ENCODE data around the gene ARHGAP10.

The ARHGAP10 gene

DNA sequence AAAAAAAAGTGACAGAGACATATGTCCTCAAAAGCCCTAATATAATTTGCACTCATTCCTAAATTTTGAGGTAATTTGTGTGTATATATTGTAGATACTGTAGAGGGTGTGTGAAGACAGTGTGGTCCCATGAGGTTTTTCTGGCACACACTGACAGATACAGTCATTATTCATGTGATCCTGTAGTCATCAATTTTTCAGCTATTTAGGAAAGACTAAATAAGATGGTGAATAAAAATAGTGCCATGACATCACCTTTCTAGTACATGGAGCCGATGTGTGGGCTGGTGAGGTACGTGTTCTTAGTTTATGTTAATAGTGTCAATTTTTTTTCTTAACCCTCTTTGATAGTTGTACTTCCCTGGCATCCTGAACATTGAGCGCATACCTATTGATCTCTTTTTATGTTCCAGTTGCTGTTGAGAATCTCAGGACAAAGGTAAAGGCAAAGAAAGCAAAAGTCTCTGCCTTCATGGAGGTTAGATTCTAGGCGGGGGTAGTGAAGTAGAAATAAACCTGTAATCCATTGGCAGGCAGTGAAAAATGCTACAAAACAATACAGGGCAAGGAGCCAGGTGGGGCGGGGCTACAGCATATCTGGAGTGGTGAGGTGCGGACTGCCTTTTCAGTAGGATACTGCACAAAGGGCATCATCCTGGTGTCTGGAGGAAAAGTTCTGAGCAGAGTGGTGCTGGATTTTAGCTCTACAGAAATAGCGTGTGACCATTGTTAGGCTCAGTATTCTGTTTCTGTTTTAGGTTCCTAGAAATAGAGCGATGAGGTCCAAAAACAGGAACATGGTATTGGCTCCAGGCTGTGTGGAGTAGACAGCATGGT, 93.8 kb downstream of the ARHGAP10 start:
- no peak for DNase-seq (ENCODE audit: low read depth)

DNA sequence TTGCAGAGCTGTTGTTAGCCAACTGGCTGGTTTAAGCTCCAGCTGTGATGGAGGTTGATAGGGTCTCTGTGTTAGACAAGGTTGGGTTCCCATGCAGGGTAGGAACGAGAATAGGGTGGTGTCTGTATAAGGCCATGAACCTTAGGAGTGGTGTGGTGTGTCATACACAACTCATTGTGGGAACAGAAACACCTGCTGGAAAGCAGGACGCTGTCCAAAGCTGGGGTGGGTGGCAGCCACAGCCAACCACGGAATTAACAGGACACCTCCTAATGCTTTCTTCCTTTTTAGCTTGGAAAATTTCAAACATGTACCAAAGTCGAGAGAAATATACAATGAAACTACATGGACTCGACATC, 94.4 kb downstream of the ARHGAP10 start:
- no peak for DNase-seq (ENCODE audit: low read depth)

DNA sequence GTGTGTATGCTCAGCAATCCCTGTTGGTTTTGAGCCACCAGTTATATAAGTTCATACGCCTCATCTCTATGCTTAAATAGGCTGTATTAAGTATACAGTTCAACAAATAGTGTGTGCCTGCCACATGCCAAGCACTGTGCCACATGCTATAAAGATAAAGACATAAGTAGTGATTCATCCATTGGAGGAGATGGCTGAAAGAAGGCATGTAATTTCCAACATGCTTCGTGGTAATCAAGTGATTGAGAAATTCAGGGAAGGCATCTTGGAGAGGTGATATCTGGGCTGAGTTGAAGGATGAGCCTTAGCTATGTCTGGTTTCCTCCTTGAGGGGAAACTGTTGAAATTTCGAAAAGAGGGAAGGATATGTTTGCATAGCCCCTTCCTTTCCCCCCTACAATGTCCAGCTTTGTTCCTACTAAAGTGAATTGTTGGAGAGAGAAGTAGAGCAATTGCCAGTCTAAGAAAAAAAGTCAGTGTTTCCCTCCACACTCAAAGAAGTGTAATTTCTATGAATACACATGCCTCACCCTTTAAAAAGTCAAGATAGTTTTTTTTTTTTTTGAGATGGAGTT, 96.5 kb downstream of the ARHGAP10 start:
- peak; percentile 62 for DNase-seq (ENCODE audit: low read depth)

DNA sequence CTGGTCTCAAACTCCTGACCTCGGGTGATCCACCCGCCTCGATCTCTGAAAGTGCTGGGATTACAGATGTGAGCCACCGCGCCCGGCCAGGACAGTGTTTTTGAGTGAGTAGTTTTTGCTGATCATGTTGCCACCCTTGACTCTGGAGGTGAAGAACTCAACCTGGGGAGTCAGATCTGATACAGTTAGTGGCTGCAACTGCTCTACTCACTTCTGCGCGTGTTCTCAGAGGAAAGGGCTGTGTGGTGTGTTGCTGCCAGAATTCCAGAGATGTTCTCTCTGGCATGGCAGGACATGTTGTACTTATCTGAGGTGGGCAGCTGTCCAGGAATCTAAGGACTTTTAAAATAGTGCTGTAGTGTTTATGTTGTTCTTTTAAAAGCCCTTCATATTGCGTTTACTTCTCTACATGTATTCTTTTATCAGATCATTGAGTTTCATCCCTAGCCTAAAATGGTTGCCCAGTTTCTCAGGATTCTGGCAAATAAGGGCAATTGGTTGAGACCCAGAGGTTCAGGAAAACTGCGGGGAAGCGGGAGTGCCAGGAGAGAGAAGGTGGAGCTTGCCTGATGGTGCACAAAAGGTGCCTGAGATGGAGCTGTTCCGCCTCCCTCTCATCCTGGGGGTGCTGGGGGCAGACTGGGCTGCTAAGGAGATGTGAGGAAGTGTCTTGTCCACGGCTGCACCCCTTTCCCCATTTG, 97.7 kb downstream of the ARHGAP10 start:
- peak; percentile 87 for DNase-seq (ENCODE audit: low read depth)

DNA sequence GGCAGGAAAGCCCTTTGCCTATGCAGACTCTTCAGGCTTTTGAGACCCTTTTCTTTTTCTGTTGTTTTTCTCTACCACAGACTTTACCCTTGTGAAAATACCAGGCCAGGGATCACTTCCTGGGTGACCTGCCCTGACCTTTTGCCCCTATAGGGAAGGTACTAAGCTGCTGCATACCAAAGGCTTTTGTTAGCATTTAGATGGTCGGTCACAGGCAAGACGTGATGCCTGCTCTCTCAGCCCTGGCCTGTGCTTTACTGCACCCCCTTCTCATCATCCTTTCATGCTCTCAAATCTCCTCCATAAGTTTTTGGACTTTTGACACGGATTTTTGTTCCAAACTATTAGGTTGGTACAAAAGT, 98.2 kb downstream of the ARHGAP10 start:
- no peak for DNase-seq (ENCODE audit: low read depth)

DNA sequence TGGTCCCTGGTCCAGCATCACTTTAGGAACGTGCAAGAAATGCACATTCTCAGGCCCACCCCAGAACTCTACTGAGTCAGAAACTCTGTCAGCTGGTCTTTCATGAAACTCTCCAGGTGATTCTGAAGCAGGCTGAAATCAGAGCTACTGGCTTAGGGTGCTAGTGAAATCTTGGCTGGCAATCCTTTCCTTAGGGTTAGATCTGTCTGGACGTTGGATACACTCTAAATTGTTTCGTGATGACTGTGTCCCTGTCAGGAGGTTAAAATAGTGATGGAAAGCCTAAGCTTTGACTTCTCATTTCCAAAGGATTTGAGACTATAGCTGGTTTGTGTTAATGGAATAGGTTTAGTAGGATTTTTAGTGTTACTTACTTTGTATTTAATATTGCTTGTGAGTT, 99.1 kb downstream of the ARHGAP10 start:
- peak; percentile 84 for DNase-seq (ENCODE audit: low read depth)

DNA sequence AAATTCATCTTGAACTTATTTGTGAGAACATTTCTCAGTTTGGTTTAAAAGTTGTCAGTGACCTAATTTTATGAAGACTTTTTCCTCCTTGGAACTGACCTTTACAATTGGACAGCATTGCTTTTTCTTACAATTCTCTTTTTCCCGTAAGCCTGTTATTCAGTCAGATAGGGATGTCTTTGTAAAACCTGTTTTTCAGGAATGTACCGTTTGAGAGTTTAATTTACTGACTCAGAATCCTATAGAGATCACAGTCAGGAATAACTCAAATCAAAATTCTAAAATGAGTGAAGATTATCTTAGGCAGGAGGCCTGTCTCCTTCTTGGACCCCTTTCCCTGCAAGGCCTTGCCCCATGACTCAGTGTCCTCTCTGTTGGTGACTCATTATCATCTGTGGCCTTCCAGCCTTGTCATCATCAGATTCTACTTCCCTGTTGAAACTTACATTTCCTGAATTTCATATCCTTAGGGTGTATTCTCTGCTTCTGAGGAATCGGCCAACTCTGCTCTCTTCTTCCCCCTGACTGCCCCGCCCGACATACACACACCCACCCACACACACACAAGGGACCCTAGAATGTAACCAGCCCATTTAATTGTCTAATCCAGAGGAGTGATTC, 99.8 kb downstream of the ARHGAP10 start:
- peak; percentile 86 for DNase-seq (ENCODE audit: low read depth)

DNA sequence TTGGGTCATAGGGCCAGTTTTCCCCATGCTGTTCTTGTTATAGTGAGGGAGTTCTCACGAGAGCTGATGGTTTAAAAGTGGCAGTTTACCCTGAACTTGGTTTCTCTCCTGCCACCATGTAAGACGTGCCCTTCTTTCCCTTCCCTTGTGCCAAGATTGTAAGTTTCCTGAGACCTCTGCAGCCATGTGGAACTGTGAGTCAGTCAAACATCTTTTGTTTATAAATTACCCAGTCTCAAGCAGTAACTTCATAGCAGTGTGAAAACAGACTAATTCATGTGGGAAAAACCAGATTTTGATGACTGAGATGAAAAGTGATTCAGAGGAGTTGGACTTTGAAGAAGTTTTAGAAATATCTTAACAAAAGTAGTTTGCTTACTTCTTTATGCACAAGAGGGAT, 101.4 kb downstream of the ARHGAP10 start:
- peak; percentile 74 for DNase-seq (ENCODE audit: low read depth)

DNA sequence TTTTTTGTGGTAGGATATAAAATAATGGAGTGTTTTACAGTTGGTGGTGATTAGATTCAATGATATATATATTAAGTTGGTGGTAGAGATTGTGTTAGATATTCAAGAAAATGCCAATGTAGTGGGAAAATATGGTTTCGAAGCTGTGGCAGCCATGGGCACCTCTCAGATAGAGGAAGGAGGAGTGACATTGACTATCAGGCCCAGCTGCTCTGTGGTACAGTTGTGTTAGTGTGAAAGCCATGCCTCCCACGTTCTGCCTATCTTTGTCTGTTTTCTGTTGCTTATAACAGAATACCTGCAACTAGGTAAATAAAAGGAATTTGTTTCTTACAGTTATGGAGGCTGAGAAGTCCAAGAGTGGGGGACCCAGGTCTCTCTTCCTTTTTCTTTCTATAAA, 101.9 kb downstream of the ARHGAP10 start:
- no peak for DNase-seq (ENCODE audit: low read depth)

DNA sequence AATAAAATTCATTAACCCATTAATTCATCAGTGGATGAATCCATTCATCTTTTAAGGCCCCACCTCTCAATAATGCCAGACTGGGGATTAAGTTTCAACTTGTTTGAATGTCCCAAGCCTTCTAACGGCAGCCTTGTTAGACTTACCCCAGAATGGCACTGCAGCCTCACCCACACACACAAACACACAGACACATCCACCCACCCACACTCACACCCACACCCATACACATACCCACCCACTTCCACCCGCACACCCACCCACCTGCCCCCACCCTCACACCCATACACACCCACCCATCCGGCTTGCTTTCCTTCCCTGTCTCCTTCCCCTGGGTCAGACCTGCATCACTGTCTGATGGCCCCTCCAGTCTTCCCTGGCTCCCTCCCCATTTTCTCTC, 102.6 kb downstream of the ARHGAP10 start:
- no peak for DNase-seq (ENCODE audit: low read depth)

DNA sequence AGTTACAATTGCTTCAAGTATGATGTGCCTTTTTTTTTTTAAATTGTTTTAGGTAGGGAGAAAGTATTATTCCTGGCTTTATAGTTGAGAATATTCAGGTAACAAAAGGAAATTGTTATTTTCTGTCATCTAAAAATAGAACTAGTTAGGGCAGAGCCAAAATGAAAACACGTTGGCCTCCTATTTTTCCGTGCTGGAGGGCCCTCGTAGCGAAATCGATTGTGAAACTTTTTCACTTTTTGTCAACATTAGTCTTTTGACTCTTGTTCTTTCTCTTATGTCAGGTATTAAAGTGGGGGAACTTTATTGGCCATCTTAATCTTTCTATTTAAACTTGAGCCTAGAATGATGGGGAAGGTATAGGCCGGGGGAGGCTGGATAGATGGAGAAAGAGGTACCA, 104.9 kb downstream of the ARHGAP10 start:
- no peak for DNase-seq (ENCODE audit: low read depth)

DNA sequence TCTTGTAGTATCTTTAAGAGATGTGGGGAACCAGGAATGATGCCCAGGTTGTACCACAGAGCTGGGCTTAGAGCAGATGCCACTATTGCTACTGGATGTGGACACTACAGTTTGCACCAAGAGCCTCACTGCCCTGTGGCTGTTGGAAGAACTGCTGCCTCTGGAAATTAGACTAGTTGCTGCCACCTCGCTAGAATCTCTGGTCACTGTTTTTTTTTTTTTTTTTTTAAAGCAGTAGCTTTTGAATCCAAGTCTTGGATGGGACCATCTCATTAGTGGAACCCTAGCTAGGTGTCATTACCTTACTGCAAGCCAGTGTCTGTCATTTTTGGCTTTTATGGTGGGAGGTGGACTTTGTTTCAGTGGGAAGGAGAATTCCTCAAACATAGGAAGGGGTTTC, 105.5 kb downstream of the ARHGAP10 start:
- DNase-seq (ENCODE audit: low read depth) = no peak

DNA sequence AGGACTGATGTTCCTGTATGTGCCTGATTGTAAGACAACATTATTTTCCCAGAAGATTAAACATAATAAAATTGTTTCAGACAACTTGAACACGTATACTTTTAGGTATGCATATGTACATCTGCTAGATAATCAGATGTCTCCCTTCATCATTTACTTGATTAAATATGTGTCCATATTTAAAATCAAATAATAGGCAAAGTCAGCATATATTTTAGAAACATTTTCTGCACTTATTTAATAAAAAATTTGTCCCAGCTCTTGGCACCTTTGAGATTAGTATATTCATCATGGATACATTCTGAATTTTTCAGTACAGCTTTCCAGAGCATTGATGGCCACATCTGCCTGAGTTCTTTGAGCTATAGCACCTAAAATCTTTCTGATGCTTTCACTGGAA, 106.0 kb downstream of the ARHGAP10 start:
- DNase-seq (ENCODE audit: low read depth) = no peak

DNA sequence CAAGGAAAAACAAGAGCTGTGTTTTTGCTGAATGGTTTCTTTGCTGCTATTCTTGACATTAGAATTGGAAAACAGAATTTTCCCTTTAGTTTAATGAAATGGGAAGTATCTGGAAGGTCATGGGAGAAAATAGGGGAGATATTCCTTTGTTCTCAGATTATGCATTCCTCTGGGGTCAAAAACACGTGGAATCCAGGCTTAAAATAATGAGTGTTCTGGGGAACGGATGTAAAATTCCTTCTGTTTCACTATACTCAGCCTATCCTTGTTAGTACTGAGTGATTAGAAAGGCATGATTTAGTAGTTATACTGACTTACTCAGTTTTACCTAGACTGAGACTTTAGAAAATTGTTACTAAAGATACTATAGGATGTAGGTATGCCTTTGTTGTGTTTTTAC, 107.3 kb downstream of the ARHGAP10 start:
- no peak for DNase-seq (ENCODE audit: low read depth)

DNA sequence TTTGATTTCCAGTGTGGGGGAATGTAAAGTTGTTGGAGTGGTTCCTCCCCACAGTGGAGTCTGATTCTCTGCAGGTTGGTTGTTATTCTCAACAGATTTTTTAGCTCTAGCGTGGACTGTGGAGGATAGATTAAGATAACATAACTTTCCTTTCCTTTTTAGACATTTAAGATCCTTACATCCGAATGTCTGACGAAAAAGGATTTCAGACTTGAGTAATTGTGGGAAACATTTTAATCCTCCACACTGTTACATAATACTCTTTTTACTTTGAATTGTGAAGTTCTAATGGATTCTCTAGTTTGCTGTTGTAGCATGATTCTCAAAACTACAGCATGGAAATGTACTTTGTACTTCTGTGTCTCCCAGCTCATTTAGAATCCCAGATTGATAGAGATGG, 107.8 kb downstream of the ARHGAP10 start:
- DNase-seq (ENCODE audit: low read depth) = peak; percentile 71

DNA sequence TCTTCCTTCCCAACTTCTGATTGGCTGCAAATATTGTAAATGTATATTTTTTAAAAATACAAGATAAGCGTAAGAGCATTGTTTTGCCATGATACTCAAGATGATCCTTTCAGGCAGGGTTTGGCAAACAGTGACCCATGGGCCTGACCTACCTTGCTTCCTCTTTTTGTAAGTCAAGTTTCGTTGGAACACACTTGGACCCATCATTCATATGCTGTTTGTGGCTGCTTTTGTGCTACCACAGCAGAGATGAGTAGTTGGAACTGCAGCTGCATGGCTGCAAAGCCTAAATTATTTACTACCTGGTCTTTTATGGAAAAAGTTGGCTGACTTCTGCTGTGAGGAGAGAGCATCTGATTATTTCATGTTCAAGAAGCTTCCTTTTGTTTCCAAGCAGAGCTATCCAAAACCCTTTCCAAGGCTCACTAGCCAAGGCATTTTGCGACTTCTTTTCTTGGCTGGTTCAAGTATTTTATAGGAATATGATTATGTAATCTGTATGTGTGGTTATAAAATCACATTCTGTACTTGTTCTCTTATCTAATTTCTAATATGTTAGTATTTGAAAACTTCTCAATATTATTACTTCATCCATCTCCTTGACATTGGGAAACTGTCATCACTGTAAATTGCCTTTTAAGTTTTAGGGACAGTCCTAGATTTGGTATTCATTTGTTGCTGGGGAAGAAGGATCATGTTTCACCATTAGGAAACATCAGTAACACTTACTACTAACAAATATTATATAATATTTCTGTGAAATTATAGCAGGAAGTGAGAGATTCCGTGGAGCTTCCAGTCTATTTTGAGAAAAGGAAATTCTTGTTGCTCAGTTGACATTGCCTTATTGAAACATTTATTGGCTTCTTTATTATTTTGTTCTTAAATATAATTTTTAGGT, 109.2 kb downstream of the ARHGAP10 start:
- no peak for DNase-seq (ENCODE audit: low read depth)

DNA sequence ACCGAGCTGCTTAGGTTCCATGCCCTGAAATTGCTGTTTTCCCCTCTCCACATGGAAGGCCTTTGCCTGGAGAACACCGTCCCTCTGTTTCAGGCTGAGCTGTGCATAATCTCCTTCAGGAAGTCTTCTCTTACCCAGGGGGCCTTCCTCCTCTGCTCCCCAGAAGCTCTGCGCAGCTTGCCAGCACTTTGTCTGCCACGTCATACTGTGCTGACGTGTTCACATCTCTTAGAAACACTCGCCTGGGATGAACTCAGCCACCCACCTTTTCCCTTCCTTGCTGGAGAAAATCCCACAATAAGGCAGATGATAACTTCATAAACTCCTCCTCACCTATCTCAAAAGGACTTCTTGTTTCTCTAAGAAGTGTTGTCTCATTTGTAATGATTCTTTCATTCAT, 110.7 kb downstream of the ARHGAP10 start:
- DNase-seq (ENCODE audit: low read depth) = peak; percentile 89

DNA sequence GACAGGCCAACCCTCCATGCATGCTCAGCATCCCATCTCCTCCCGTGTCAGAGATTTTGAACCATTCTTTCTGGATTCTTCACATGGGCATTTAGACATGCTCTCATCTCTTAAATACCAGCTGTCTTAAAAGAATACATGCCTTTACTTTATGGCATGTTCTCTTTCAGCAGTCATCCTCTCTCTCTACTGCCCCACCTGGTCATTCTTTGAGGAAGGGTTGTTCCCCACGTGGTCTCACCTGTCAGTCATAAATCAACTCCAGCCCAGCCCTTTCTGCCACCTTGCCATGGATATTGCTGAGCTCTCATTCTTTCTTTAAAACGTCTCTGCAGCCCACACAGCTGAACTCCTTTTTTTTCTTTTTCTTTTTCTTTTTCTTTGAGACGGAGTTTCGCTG, 111.3 kb downstream of the ARHGAP10 start:
- no peak for DNase-seq (ENCODE audit: low read depth)

DNA sequence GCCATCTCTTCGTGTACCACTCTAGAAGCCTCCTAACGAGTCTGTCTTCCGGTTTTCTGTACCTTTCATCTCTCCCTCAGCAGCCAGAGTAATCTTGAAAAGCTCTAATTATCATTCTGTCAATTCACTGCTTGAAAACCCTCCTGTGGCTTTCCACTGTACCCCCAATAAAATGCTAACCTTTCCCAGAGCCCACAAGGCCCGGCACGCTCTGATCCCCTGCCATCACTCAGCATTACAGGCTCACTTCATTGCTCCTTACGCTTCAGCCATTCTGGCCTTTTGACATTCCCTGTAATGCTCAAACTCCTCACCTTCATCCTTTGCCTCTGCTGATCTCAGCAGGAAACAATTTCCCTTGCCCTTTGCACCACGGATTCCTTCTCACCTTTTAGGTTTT, 112.9 kb downstream of the ARHGAP10 start:
- no peak for DNase-seq (ENCODE audit: low read depth)

DNA sequence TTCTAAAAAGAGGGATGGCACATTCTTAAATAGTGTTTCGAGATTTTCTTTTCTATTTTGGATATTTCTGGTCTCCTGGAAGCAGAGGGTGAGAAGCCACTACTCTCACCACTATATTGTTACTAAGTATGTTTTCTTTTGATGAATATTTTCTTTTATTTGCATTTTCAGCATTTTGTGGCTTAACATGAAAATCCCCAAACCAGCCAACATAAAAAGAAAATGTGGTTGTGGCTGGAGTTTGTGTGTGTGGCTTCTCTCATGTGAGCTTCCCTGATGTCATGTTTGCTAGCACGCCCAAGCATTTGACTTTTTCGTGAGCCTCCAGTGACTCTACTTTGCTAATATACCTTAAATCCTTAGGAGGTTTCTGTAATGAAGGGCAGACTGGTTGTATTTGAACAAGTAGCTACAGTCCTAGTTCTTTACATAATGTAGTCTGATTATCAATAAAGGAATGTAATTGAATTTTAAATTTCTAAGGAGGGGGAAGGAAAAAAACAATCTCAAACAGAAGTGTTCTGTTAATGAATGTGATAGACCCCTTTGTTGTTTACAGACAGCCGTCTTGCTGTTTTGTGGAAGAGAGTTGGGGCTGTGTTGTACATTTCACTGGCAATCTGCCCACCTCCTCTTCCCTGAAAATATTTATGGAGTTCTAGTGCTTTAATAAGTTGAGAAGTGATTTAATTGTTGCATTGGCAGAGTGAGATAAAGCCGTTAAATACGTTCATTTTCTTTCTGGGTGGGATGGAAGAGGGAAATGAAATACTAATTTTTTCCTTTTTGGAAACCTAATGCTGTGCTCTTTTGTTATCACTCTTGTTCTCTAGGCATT, 114.6 kb downstream of the ARHGAP10 start:
- DNase-seq (ENCODE audit: low read depth) = no peak

Data from iris pigment epithelial cell (primary cell).